K562 (cell line): ENCODE results near the gene TRPM2. TPM values are rescaled to one million over a fixed set of nuclear protein-coding genes. Genes with fewer than 3 reads are reported as not detected.

Experiments
- ATAC-seq: fragments of 200-7000 bp; cut with Tn5 transposase; 3 replicates; pipeline ENCODE4 v1.9.1; 2020; ENCODE audit warnings: moderate library complexity
- BruUV-seq: library from RNA; stranded (reverse); fragments of 400-500 nt; replicated peaks from 2 replicates; lab custom pipeline; 2021; lab: Mats Ljungman, UMichigan
- CTCF ChIA-PET: fragments of 300-600 bp; formaldehyde crosslinking; extraction: SDS; loops from one replicate; lab custom pipeline; 2021; ENCODE audit warnings: low intra/inter-chr PET ratio; lab: Yijun Ruan, JAX
- POLR2A ChIA-PET: fragments of 300-600, 350-650 bp; sonication (Branson Sonifier 250); formaldehyde crosslinking; extraction: SDS; loops from one replicate; lab custom pipeline; 2021; ENCODE audit warnings: antibody characterized with exemption, inconsistent platforms; lab: Yijun Ruan, JAX
- DNase-seq, 4 experiments: peaks; one replicate each; pipeline versions ENCODE4 v3.0.0 to v3.0.0-alpha.2; 2011 to 2018; ENCODE audit warnings: low spot score in 3 of 4, mixed read lengths in 3 of 4; ENCODE audit errors: extremely low read depth in 1 of 4
- FAIRE-seq: peaks from 2 replicates; lab custom pipeline; 2011; peaks lifted over from hg19 to GRCh38; lab: Jason Lieb, UNC
- H2AFZ ChIP-seq: 2 replicates; pipeline ENCODE4 v1.6.0; 2011; ENCODE audit warnings: low read depth, low read length, control low read depth, inconsistent platforms
- H3K27ac ChIP-seq: fragments of 200-600 bp; 3 replicates; pipeline ENCODE4 v1.8.0; 2011; ENCODE audit warnings: low read depth, mild to moderate bottlenecking, control low read depth, inconsistent platforms, low read length, moderate library complexity, mixed read lengths; ENCODE audit errors: extremely low read depth
- H3K27me3 ChIP-seq, 2 experiments: fragments of 300-600 bp in 1 of 2; 2 replicates in 1 of 2; 3 replicates in 1 of 2; pipeline versions ENCODE4 v1.6.0 to v1.8.0; 2011; ENCODE audit warnings: inconsistent platforms in 2 of 2, low read length in 2 of 2, mild to moderate bottlenecking in 1 of 2, mixed read lengths in 1 of 2, moderate library complexity in 1 of 2; ENCODE audit not compliant: control insufficient read depth in 2 of 2, insufficient read depth in 2 of 2
- H3K36me3 ChIP-seq: fragments of 300-600 bp; 3 replicates; pipeline ENCODE4 v1.8.0; 2011; ENCODE audit warnings: mild to moderate bottlenecking, low read length, inconsistent platforms; ENCODE audit not compliant: control insufficient read depth, insufficient read depth
- H3K4me1 ChIP-seq, 2 experiments: fragments of 200-600 bp in 1 of 2; replicated peaks in 1 of 2; 2 replicates in 1 of 2; 3 replicates in 1 of 2; pipeline versions ENCODE4 v1.5.1 to v1.8.0; 2011; ENCODE audit warnings: inconsistent platforms in 2 of 2, low read length in 2 of 2, mild to moderate bottlenecking in 1 of 2, mixed read lengths in 1 of 2, moderate library complexity in 1 of 2; ENCODE audit not compliant: control insufficient read depth in 2 of 2, insufficient read depth in 2 of 2
- H3K4me2 ChIP-seq: 2 replicates; pipeline ENCODE4 v1.6.1; 2011; ENCODE audit warnings: low read length, control low read depth, inconsistent platforms, mixed read lengths; ENCODE audit not compliant: insufficient read depth
- H3K4me3 ChIP-seq: fragments of 200-600 bp; sonication (generic), shearing (Covaris generic); 2 replicates; pipeline ENCODE4 v1.5.1; 2016; ENCODE audit warnings: control low read depth, inconsistent platforms
- H3K79me2 ChIP-seq: fragments of 200-600 bp; 3 replicates; pipeline ENCODE4 v1.8.0; 2011; ENCODE audit warnings: low read length, inconsistent platforms; ENCODE audit not compliant: control insufficient read depth, insufficient read depth
- H3K9ac ChIP-seq, 2 experiments: 2 replicates each; pipeline versions ENCODE4 v1.6.0 to v1.6.1; 2011; ENCODE audit warnings: low read depth in 2 of 2, low read length in 2 of 2, control low read depth in 1 of 2, inconsistent platforms in 1 of 2, mild to moderate bottlenecking in 1 of 2, mixed read lengths in 1 of 2; ENCODE audit not compliant: insufficient read depth in 1 of 2
- H3K9me1 ChIP-seq: one replicate; pipeline ENCODE4 v1.6.0; 2011; ENCODE audit warnings: inconsistent platforms, mild to moderate bottlenecking, low read length, moderate library complexity; ENCODE audit not compliant: control insufficient read depth, insufficient read depth
- H3K9me3 ChIP-seq: replicated peaks from 2 replicates; pipeline ENCODE4 v1.5.1; 2011; ENCODE audit warnings: low read depth, low read length, inconsistent platforms; ENCODE audit not compliant: control insufficient read depth, insufficient read depth
- H4K20me1 ChIP-seq: replicated peaks from 2 replicates; pipeline ENCODE4 v1.6.1; 2011; ENCODE audit warnings: low read length, inconsistent platforms, mixed read lengths; ENCODE audit not compliant: control insufficient read depth, insufficient read depth
- BRD4 ChIP-seq: fragments of 200-600 bp; sonication (generic); IDR thresholded peaks from 2 replicates; pipeline ENCODE4 v1.6.1; 2017; ENCODE audit warnings: inconsistent platforms
- BRF1 ChIP-seq: IDR thresholded peaks from 3 replicates; pipeline ENCODE4 v1.6.1; 2011; ENCODE audit warnings: borderline replicate concordance, mild to moderate bottlenecking; ENCODE audit not compliant: insufficient read length; ENCODE audit errors: extremely low read depth
- FOXM1 ChIP-seq, 2 experiments: fragments of 450-650 bp in 1 of 2; sonication (generic) in 1 of 2; formaldehyde crosslinking in 1 of 2; IDR thresholded peaks; 2 replicates each; pipeline versions ENCODE4 v1.6.1 to v1.9.0; 2017 to 2022; ENCODE audit warnings: low read depth in 2 of 2, mild to moderate bottlenecking in 2 of 2, missing genetic modification reagents in 1 of 2, moderate library complexity in 1 of 2
- FOXP1 ChIP-seq: sonication (generic); formaldehyde crosslinking; IDR thresholded peaks from 2 replicates; pipeline ENCODE4 v1.8.0; 2022; ENCODE audit warnings: mild to moderate bottlenecking, missing genetic modification reagents
- HNRNPH1 ChIP-seq: fragments of 200-400 bp; formaldehyde crosslinking; optimal IDR thresholded peaks from 2 replicates; pipeline ENCODE3; 2017; ENCODE audit warnings: low read depth, mild to moderate bottlenecking, low read length, moderate library complexity
- KDM2B ChIP-seq: fragments of 250-450 bp; sonication (Bioruptor Pico); IDR thresholded peaks from 2 replicates; pipeline ENCODE4 v1.8.0; 2021; ENCODE audit warnings: mild to moderate bottlenecking, moderate library complexity
- MAFG ChIP-seq: fragments of 450-650 bp; conservative IDR thresholded peaks from 2 replicates; pipeline ENCODE4 v1.6.1; 2016; ENCODE audit warnings: missing genetic modification characterization, missing compliant biosample characterization
- MED1 ChIP-seq: sonication (generic); formaldehyde crosslinking; IDR thresholded peaks from 2 replicates; pipeline ENCODE4 v1.8.1; 2023; ENCODE audit warnings: missing genetic modification reagents, borderline replicate concordance
- MYNN ChIP-seq, 2 experiments: sonication (generic); formaldehyde crosslinking in 1 of 2; IDR thresholded peaks; 2 replicates each; pipeline versions ENCODE4 v1.5.0 to v1.6.1; 2016 to 2020; ENCODE audit warnings: antibody characterized with exemption in 1 of 2, missing genetic modification reagents in 1 of 2
- RAD51 ChIP-seq: fragments of 450-650 bp; IDR thresholded peaks from 2 replicates; pipeline ENCODE4 v1.7.1; 2016; ENCODE audit warnings: low read depth, mild to moderate bottlenecking, borderline replicate concordance
- SMAD3 ChIP-seq: fragments of 450-650 bp; formaldehyde crosslinking; conservative IDR thresholded peaks from 2 replicates; pipeline ENCODE4 v1.4.0; 2020; ENCODE audit warnings: mild to moderate bottlenecking
- TAF15 ChIP-seq: fragments of 200-400 bp; formaldehyde crosslinking; IDR thresholded peaks from 2 replicates; pipeline ENCODE4 v1.6.1; 2017; ENCODE audit warnings: mild to moderate bottlenecking, low read depth, low read length, moderate library complexity
- ZBTB8A ChIP-seq: fragments of 450-650 bp; IDR thresholded peaks from 2 replicates; pipeline ENCODE4 v1.6.1; 2018; ENCODE audit warnings: mild to moderate bottlenecking, moderate library complexity; ENCODE audit not compliant: partially characterized antibody
- ZKSCAN3 ChIP-seq: fragments of 250-450 bp; sonication (Bioruptor Pico); IDR thresholded peaks from 2 replicates; pipeline ENCODE4 v1.4.0; 2020
- ZNF644 ChIP-seq: fragments of 200-800 bp; sonication (Bioruptor generic); IDR thresholded peaks from 2 replicates; pipeline ENCODE4 v1.6.1; 2016; ENCODE audit warnings: low read depth, missing genetic modification characterization, missing compliant biosample characterization
- ZNF778 ChIP-seq: fragments of 450-650 bp; formaldehyde crosslinking; IDR thresholded peaks from 2 replicates; pipeline ENCODE4 v1.4.0; 2020; ENCODE audit warnings: mild to moderate bottlenecking, moderate library complexity
- WGBS: fragments of 100-300 bp; shearing (Covaris generic); methylation state at CpG from one replicate; pipeline ENCODE4 v1.1.6; 2016; ENCODE audit warnings: low coverage, mixed read lengths; ENCODE audit not compliant: insufficient coverage; ENCODE audit errors: missing lambda C conversion rate; 5-methylcytosine and 5-hydroxymethylcytosine counted together
- in situ Hi-C: fragments of 300-500 bp; cut with MboI; formaldehyde crosslinking; loops from 4 replicates; pipeline ENCODE4 v1.15.0; 2018; ENCODE audit warnings: inconsistent platforms, mixed read lengths
- intact Hi-C: fragments of 100-400 bp; cut with micrococcal nuclease; formaldehyde crosslinking; loops from 2 replicates; pipeline ENCODE4 v1.14.2; 2022
- polyA plus RNA-seq, 8 experiments: library from polyadenylated mRNA; depleted of rRNA in 4 of 8; stranded (reverse) in 5 of 8; unstranded in 3 of 8; fragments of >200 nt; fragmentation: Nextera tagmentation in 2 of 8; fragmentation: Illumina TruSeq in 1 of 8; extraction: Ambion mirVana in 2 of 8; extraction: Trizol in 1 of 8; gene quantifications; 2 replicates each; pipeline versions ENCODE4 v1.2.1 to v1.2.3, GENCODE V29; 2011 to 2014; ENCODE audit warnings: inconsistent platforms in 1 of 8, missing spikeins in 1 of 8
- total RNA-seq, 7 experiments: library from RNA; depleted of rRNA in 6 of 7; stranded (reverse); fragments of >200 nt in 6 of 7; fragmentation: Illumina TruSeq in 2 of 7; extraction: Trizol in 2 of 7; gene quantifications; 2 replicates each; pipeline versions ENCODE4 v1.2.1 to v1.2.3, GENCODE V29; 2011 to 2021; ENCODE audit warnings: low replicate concordance in 1 of 7
- TF ChIP-seq, protein P1 (sequence below), 2 experiments: fragments of 450-650 bp in 1 of 2; sonication (generic) in 1 of 2; formaldehyde crosslinking; conservative IDR thresholded peaks; 2 replicates each; pipeline versions ENCODE4 v1.4.0 to v1.8.1; 2020 to 2022; ENCODE audit warnings: mild to moderate bottlenecking in 1 of 2, missing genetic modification reagents in 1 of 2

Gene TRPM2
- total and polyA plus RNA-seq, 9 of the 15 experiments (the other 6 are each of a cell fraction or from before 2014, with no cell fraction given) = 0.33 to 2.1 (median 0.98) TPM; not detected in 2

DNA sequence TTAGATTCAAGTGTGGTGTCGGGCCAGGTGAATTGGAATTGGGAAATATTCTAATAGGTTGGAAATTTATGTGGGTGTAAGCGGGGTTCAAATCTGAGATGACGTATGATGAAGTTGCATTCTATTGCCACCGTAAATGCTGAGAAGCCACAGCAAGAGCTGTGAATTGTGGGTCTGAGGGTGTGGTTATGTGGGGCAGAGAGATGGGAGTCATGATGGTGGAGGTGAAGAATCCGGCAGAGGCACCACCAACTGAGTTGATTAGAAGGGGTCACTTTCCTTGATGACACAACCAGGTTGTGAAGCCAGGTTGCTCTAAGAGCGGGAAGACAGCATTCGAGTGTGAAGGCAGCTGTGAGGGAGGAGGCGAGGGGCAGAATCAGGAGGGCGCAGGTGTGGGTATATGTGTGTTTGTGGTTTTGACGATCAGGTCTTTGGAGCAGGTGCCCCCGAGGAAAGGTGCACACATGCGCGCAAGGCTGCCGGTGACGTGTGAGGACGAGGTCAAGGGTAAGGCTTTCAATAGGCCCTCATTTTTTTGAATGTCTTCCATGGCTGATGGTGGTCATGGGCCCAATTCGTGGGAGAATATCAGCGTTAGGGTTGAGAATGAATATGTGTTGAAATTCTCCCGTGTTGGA lies 120.6 kb downstream of the TRPM2 start:
- peaks cover 25 to 35% of the 10 kb centered on the region in 2 experiments; a peak in 4 of 5 replicates for H3K27me3 ChIP-seq
- no peak for ATAC-seq
- no peak overlapping the region for H3K9ac ChIP-seq
- ChIA-PET CTCF (no interaction called here), POLR2A (no interaction called here)
- H3K27ac ChIP-seq = no peak overlapping the region
- in situ Hi-C loops = no loop called here
- intact Hi-C loops = no loop called here
- H3K79me2 ChIP-seq = no peaks in the 10 kb centered on the region
- H3K36me3 ChIP-seq = no peaks in the 10 kb centered on the region
- no peaks in the 10 kb centered on the region for H4K20me1 ChIP-seq
- BruUV-seq = no TSS peak
- H3K4me3 ChIP-seq = no peak overlapping the region
- no peaks in the 10 kb centered on the region for H3K9me1 ChIP-seq
- no peaks in the 10 kb centered on the region for H3K9me3 ChIP-seq
- no peak for TF ChIP-seq BRD4
- TF ChIP-seq KDM2B (CRISPR knock-in tag) = no peak
- no peak for TF ChIP-seq SMAD3 (CRISPR knock-in tag)
- no peak for TF ChIP-seq HNRNPH1
- TF ChIP-seq ZBTB8A = no peak
- no peak for TF ChIP-seq FOXM1 (IDR thresholded peaks at IDR 0.05; ENCODE audit: low read depth)
- no peak for TF ChIP-seq FOXM1 (CRISPR knock-in tag; IDR thresholded peaks at IDR 0.05; ENCODE audit: low read depth)
- TF ChIP-seq RAD51 = no peak
- no peak for TF ChIP-seq ZKSCAN3
- TF ChIP-seq TAF15 = no peak
- TF ChIP-seq FOXP1 = no peak
- no peak for TF ChIP-seq ZNF778 (CRISPR knock-in tag)
- TF ChIP-seq, protein P1, sequence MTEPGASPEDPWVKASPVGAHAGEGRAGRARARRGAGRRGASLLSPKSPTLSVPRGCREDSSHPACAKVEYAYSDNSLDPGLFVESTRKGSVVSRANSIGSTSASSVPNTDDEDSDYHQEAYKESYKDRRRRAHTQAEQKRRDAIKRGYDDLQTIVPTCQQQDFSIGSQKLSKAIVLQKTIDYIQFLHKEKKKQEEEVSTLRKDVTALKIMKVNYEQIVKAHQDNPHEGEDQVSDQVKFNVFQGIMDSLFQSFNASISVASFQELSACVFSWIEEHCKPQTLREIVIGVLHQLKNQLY (CRISPR knock-in tag; conservative IDR thresholded peaks at IDR 0.05) = no peak
- TF ChIP-seq MAFG = no peak
- no peak for TF ChIP-seq MED1
- no peak for TF ChIP-seq ZNF644 (tag)
- TF ChIP-seq BRF1 = no peak
- TF ChIP-seq MYNN (IDR thresholded peaks at IDR 0.05) = no peak
- no peak for TF ChIP-seq MYNN (CRISPR knock-in tag; IDR thresholded peaks at IDR 0.05)
- DNase-seq = no peak
- H3K4me2 ChIP-seq = no peak overlapping the region
- no peak overlapping the region for H2AFZ ChIP-seq
- no peak for FAIRE-seq
- no peaks in the 10 kb centered on the region for H3K4me1 ChIP-seq
- WGBS = 3% methylated on average over 18 of the region's 19 CpGs
